Mammary epithelial cell (primary cell): ENCODE measurements around the gene CCDC85A.

ENCODE experiments used
- CTCF ChIP-seq, 2 donors: IDR thresholded peaks in 1 of 2; conservative IDR thresholded peaks in 1 of 2; 2 replicates each; pipeline ENCODE4 v1.5.1; 2011 to 2012; ENCODE audit warnings: inconsistent platforms in 2 of 2, low read length in 2 of 2, mild to moderate bottlenecking in 2 of 2, control low read depth in 1 of 2, low read depth in 1 of 2; ENCODE audit not compliant: insufficient read depth in 1 of 2; ENCODE audit errors: extremely low read depth in 1 of 2
- EZH2 ChIP-seq: IDR thresholded peaks from 2 replicates; pipeline ENCODE4 v1.6.1; 2012; ENCODE audit warnings: low read length, inconsistent platforms, borderline replicate concordance

GRCh38 chr2:56209701-56210100 lies 25.9 kb downstream of the CCDC85A start:
- TF ChIP-seq EZH2 (no peak), CTCF (conservative IDR thresholded peaks at IDR 0.05 in 1 of 2, IDR thresholded peaks at IDR 0.05 in 1 of 2; ENCODE audit: extremely low read depth in 1 of 2, insufficient read depth in 1 of 2, low read depth in 1 of 2, low read length in 2 of 2) (no peak)
